IMR-90 (cell line): Measurements from ENCODE around the gene NARS2. TPM values are rescaled to one million over a fixed set of nuclear protein-coding genes. Genes with fewer than 3 reads are reported as not detected.
"Not testable (repeated sequence)": the region's sequence is repeated elsewhere in the genome, so short reads cannot be mapped to it uniquely, and the experiment has no call there.

ENCODE experiments used
- ATAC-seq: fragments of 200-7000 bp; cut with Tn5 transposase; 2 replicates; pipeline ENCODE4 v1.9.1; 2020; ENCODE audit warnings: low read depth, mild to moderate bottlenecking, moderate library complexity
- BruUV-seq: library from RNA; stranded (reverse); fragments of 400-500 nt; replicated peaks from 2 replicates; lab custom pipeline; 2021; lab: Mats Ljungman, UMichigan
- CTCF ChIA-PET: fragments of 300-600 bp; formaldehyde crosslinking; extraction: SDS; loops from one replicate; lab custom pipeline; 2021; ENCODE audit warnings: antibody characterized with exemption; lab: Yijun Ruan, JAX
- POLR2A ChIA-PET: fragments of 300-600 bp; sonication (Branson Sonifier 250); formaldehyde crosslinking; loops from one replicate; lab custom pipeline; 2022; ENCODE audit warnings: antibody characterized with exemption; ENCODE audit not compliant: unreplicated experiment; lab: Charles Lee
- DNase-seq: peaks from one replicate; pipeline ENCODE4 v3.0.0; 2013
- H2AFZ ChIP-seq: replicated peaks from 2 replicates; pipeline ENCODE3; 2013; ENCODE audit warnings: low read length, mild to moderate bottlenecking; ENCODE audit not compliant: poor library complexity
- H2AK5ac ChIP-seq: 2 replicates; pipeline ENCODE4 v1.6.1; 2013; ENCODE audit warnings: low read depth, low read length, inconsistent platforms
- H2AK9ac ChIP-seq: replicated peaks from 2 replicates; pipeline ENCODE3; 2013; ENCODE audit warnings: mild to moderate bottlenecking, low read depth, low read length, moderate library complexity; ENCODE audit not compliant: poor library complexity
- H2BK120ac ChIP-seq: 2 replicates; pipeline ENCODE4 v1.6.1; 2013; ENCODE audit warnings: low read depth, low read length, inconsistent platforms
- H2BK15ac ChIP-seq: 3 replicates; pipeline ENCODE4 v1.6.1; 2013; ENCODE audit warnings: low read depth, low read length, inconsistent platforms
- H2BK20ac ChIP-seq: 2 replicates; pipeline ENCODE4 v1.6.1; 2013; ENCODE audit warnings: low read depth, mild to moderate bottlenecking, inconsistent platforms, low read length, moderate library complexity
- H2BK5ac ChIP-seq: 2 replicates; pipeline ENCODE4 v1.6.1; 2013; ENCODE audit warnings: mild to moderate bottlenecking, low read depth, low read length, inconsistent platforms; ENCODE audit not compliant: poor library complexity, severe bottlenecking
- H3K14ac ChIP-seq: replicated peaks from 2 replicates; pipeline ENCODE4 v1.6.1; 2013; ENCODE audit warnings: low read depth, low read length, inconsistent platforms
- H3K18ac ChIP-seq: 2 replicates; pipeline ENCODE4 v1.6.1; 2013; ENCODE audit warnings: low read depth, low read length, control low read depth
- H3K23ac ChIP-seq: 2 replicates; pipeline ENCODE4 v1.6.1; 2013; ENCODE audit warnings: low read depth, low read length, inconsistent platforms
- H3K27ac ChIP-seq: 2 replicates; pipeline ENCODE4 v1.5.1; 2013; ENCODE audit warnings: mild to moderate bottlenecking, control low read depth, low read length; ENCODE audit not compliant: insufficient read depth
- H3K27me3 ChIP-seq: 2 replicates; pipeline ENCODE4 v1.6.1; 2013; ENCODE audit warnings: low read length; ENCODE audit not compliant: control insufficient read depth, insufficient read depth
- H3K36me3 ChIP-seq: 2 replicates; pipeline ENCODE4 v1.6.1; 2013; ENCODE audit warnings: low read length, mixed read lengths; ENCODE audit not compliant: control insufficient read depth, insufficient read depth
- H3K4ac ChIP-seq: 2 replicates; pipeline ENCODE4 v1.6.1; 2013; ENCODE audit warnings: low read depth, low read length, inconsistent platforms
- H3K4me1 ChIP-seq: 2 replicates; pipeline ENCODE4 v1.6.1; 2013; ENCODE audit warnings: low read length, mixed read lengths; ENCODE audit not compliant: control insufficient read depth, insufficient read depth
- H3K4me2 ChIP-seq: 2 replicates; pipeline ENCODE4 v1.6.1; 2013; ENCODE audit warnings: low read depth, mild to moderate bottlenecking, control low read depth, low read length, moderate library complexity
- H3K4me3 ChIP-seq: 2 replicates; pipeline ENCODE4 v1.5.1; 2013; ENCODE audit warnings: low read depth, mild to moderate bottlenecking, control low read depth, low read length, moderate library complexity; ENCODE audit not compliant: insufficient read depth
- H3K56ac ChIP-seq: 2 replicates; pipeline ENCODE4 v1.6.1; 2013; ENCODE audit warnings: low read length, inconsistent platforms; ENCODE audit not compliant: insufficient read depth; ENCODE audit errors: extremely low read depth
- H3K79me1 ChIP-seq, 2 experiments: 2 replicates each; pipeline ENCODE4 v1.6.1; 2013; ENCODE audit warnings: low read length in 2 of 2, inconsistent platforms in 1 of 2, low read depth in 1 of 2
- H3K9ac ChIP-seq: 2 replicates; pipeline ENCODE4 v1.6.1; 2013; ENCODE audit warnings: low read depth, low read length, control low read depth
- H3K9me1 ChIP-seq: 2 replicates; pipeline ENCODE4 v1.6.1; 2013; ENCODE audit warnings: low read length, inconsistent platforms; ENCODE audit not compliant: insufficient read depth
- H3K9me3 ChIP-seq: 2 replicates; pipeline ENCODE4 v1.6.1; 2013; ENCODE audit warnings: low read length; ENCODE audit not compliant: control insufficient read depth, insufficient read depth
- H4K20me1 ChIP-seq: 2 replicates; pipeline ENCODE4 v1.6.1; 2013; ENCODE audit warnings: low read length, inconsistent platforms; ENCODE audit not compliant: insufficient read depth
- H4K5ac ChIP-seq: 2 replicates; pipeline ENCODE4 v1.6.1; 2013; ENCODE audit warnings: mild to moderate bottlenecking, low read depth, low read length, control low read depth
- H4K8ac ChIP-seq, 2 experiments: 2 replicates each; pipeline ENCODE4 v1.6.1; 2013; ENCODE audit warnings: low read depth in 2 of 2, low read length in 2 of 2, control low read depth in 1 of 2, inconsistent platforms in 1 of 2
- H4K91ac ChIP-seq: 2 replicates; pipeline ENCODE4 v1.6.1; 2013; ENCODE audit warnings: low read depth, low read length, inconsistent platforms; ENCODE audit not compliant: insufficient read depth
- RFX5 ChIP-seq: IDR thresholded peaks from 2 replicates; pipeline ENCODE4 v1.8.0; 2012; ENCODE audit warnings: low read depth, mild to moderate bottlenecking, low read length, moderate library complexity
- USF2 ChIP-seq: fragments of 150-350 bp; IDR thresholded peaks from 2 replicates; pipeline ENCODE4 v1.6.1; 2017; ENCODE audit warnings: mild to moderate bottlenecking, antibody characterized with exemption, low read length, low read depth
- WGBS, 2 experiments: methylation state at CpG; one replicate each; pipeline versions ENCODE4 v1.1.5 to v1.1.7; 2013; ENCODE audit warnings: missing lambda C conversion rate in 2 of 2; ENCODE audit not compliant: insufficient read length in 1 of 2; ENCODE audit errors: extremely low coverage in 2 of 2; 5-methylcytosine and 5-hydroxymethylcytosine counted together
- dilution Hi-C: fragments of 300-500 bp; cut with HindIII; formaldehyde crosslinking; loops from one replicate; pipeline ENCODE4 v1.14.3; 2018; ENCODE audit warnings: low sequenced_read_pairs; ENCODE audit not compliant: unreplicated experiment
- in situ Hi-C: fragments of 300-500 bp; cut with MboI; formaldehyde crosslinking; loops from 3 replicates; pipeline ENCODE4 v1.14.3; 2019; ENCODE audit warnings: low sequenced_read_pairs, inconsistent platforms, mixed read lengths
- intact Hi-C: fragments of 100-400 bp; cut with micrococcal nuclease; formaldehyde crosslinking; loops from 2 replicates; pipeline ENCODE4 v1.10.0; 2022
- polyA plus RNA-seq, 3 experiments: library from polyadenylated mRNA; depleted of rRNA; stranded (reverse); fragments of >200 nt; gene quantifications; 2 replicates each; pipeline ENCODE4 v1.2.3, GENCODE V29; 2012; ENCODE audit warnings: low replicate concordance in 1 of 3
- total RNA-seq: library from RNA; depleted of rRNA; stranded (reverse); fragments of >200 nt; gene quantifications from 2 replicates; pipeline ENCODE4 v1.2.3, GENCODE V29; 2012

The NARS2 gene
- total and polyA plus RNA-seq, 2 of the 4 experiments (the other 2 are of a cell fraction): 8.0 to 15.8 TPM

- no peak for TF ChIP-seq USF2
- TF ChIP-seq RFX5: no peak
Measured at GRCh38 chr11:78564490-78565467, 9.9 kb downstream of the NARS2 start (continued).

DNA sequence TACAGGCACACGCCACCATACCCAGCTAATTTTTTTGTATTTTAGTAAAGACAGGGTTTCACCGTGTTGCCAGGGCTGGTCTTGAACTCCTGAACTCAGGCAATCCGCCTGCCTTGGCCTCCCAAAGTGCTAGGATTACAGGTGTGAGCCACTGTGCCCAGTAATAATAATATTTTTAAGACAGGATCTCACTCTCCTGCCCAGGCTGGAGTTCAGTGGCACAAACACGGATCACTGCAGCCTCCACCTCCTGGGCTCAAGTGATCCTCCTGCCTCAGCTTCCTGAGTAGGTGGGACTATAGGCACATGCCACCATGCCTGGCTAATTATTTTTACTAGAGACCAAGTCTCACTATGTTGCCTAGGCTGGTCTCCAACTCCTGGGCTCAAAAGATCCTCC, 10.6 kb downstream of the NARS2 start:
- dilution Hi-C loops, H3K14ac ChIP-seq, H3K9me1 ChIP-seq, H3K18ac ChIP-seq, H2AFZ ChIP-seq, H3K9ac ChIP-seq, H2BK5ac ChIP-seq, H3K36me3 ChIP-seq, H3K27me3 ChIP-seq, H3K9me3 ChIP-seq, H4K5ac ChIP-seq, H3K4me2 ChIP-seq, H2AK9ac ChIP-seq, H3K4me3 ChIP-seq, POLR2A ChIA-PET, DNase-seq, H3K56ac ChIP-seq, H3K23ac ChIP-seq, H4K20me1 ChIP-seq, BruUV-seq: not testable (repeated sequence)
- 92% methylated on average over 2 of the region's 4 CpGs; no CpG with 5 or more reads in 1 of the 2 experiments for WGBS, 2 experiments
- Histone ChIP-seq H2BK15ac (peak overlapping the region; percentile 27; the same call in 1 of the 3 replicates), H2AK5ac (peak overlapping the region; percentile 92), H3K79me1 (peaks cover 14 to 35% of the 10 kb centered on the region in 2 experiments), H2BK20ac (peak overlapping the region; percentile 78; the same call in 1 of the 2 replicates), H2BK120ac (peak overlapping the region; percentile 37; the same call in 1 of the 2 replicates), H4K91ac (peak overlapping the region; percentile 36; the same call in 1 of the 2 replicates), H3K4me1 (peaks cover 13% of the 10 kb centered on the region), H3K27ac (peak overlapping the region; percentile 3; the same call in 1 of the 2 replicates), H3K4ac (peak overlapping the region; percentile 45), H4K8ac (peak overlapping the region in 1 of 2 experiments; percentile 43; a peak in 1 of 4 replicates)
- in situ Hi-C loops: loop anchor here (5.0 to 10.0 kb wide), 2 partner anchors 152 to 339 kb away; no protein-coding TSS in a partner anchor
- CTCF ChIA-PET: interaction anchor here (0.6 to 2.4 kb wide), 20 partner anchors 9 to 732 kb away, joined by 3 to 22 read pairs (median 4); no protein-coding TSS in a partner anchor
- ATAC-seq: peak; percentile 3; the same call in 1 of the 2 replicates
- intact Hi-C loops: loop anchor here (1.0 to 10.0 kb wide), 4 partner anchors 145 to 559 kb away; no protein-coding TSS in a partner anchor
